ENCODE results near the gene NELFB.

NELFB gene

GRCh38 chr9:137219757-137220316 lies 35.3 kb upstream of the NELFB start:
- no peak for TF ChIP-seq POLR2A (IDR thresholded peaks at IDR 0.05; ENCODE audit: low read depth, low read length)
- no peak for DNase-seq (ENCODE audit: insufficient read length, low spot score)
- no peak for FAIRE-seq

DNA sequence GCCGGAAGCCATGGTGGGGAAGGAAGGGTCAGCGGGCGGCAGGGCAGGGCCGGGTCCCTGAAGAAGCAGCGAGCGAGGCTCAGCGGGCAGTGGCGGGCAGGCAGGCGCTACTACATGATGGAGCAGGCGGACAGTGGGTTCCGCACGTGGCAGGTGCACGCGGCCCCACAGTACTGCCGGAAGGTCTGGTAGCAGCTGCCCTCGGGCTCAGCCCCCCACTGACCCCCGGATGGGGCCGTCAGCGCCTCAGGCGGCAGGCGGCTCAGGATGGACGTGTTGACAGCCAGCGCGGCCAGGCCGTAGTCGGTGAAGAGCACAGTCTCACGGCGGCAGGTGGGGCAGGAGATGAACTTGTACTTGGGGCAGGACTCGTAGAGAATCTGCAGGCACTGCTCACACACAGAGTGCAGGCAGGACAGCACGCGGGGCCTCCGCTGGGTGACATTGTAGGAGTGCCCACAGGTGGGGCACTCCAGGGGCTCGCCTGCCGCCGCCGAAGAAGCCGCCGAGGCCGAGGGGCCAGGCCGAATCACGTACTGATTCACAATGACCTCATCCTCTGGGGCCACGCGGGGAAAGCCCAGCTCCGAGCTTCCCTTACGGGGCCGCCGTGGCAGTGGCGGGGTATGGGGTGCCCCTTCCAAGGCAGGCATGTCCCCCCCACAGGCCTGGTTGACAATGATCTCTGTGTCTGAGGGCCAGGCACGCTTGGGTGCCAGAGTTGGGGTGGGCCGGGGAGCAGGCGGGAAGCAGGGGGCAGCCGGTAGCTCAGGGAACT lies 34.6 kb upstream of the NELFB start:
- no peak for TF ChIP-seq POLR2A (IDR thresholded peaks at IDR 0.05; ENCODE audit: low read depth, low read length)
- DNase-seq (ENCODE audit: insufficient read length, low spot score) (no peak), FAIRE-seq (no peak)

GRCh38 chr9:137221095-137221505 lies 34.0 kb upstream of the NELFB start:
- no peak for TF ChIP-seq POLR2A (IDR thresholded peaks at IDR 0.05; ENCODE audit: low read depth, low read length)
- FAIRE-seq = no peak
- no peak for DNase-seq (ENCODE audit: insufficient read length, low spot score)

- no peak for TF ChIP-seq POLR2A (IDR thresholded peaks at IDR 0.05; ENCODE audit: low read depth, low read length)
- no peak for FAIRE-seq
- no peak for DNase-seq (ENCODE audit: insufficient read length, low spot score)
Observed at GRCh38 chr9:137221506-137222111, 33.5 kb upstream of the NELFB start.

DNA sequence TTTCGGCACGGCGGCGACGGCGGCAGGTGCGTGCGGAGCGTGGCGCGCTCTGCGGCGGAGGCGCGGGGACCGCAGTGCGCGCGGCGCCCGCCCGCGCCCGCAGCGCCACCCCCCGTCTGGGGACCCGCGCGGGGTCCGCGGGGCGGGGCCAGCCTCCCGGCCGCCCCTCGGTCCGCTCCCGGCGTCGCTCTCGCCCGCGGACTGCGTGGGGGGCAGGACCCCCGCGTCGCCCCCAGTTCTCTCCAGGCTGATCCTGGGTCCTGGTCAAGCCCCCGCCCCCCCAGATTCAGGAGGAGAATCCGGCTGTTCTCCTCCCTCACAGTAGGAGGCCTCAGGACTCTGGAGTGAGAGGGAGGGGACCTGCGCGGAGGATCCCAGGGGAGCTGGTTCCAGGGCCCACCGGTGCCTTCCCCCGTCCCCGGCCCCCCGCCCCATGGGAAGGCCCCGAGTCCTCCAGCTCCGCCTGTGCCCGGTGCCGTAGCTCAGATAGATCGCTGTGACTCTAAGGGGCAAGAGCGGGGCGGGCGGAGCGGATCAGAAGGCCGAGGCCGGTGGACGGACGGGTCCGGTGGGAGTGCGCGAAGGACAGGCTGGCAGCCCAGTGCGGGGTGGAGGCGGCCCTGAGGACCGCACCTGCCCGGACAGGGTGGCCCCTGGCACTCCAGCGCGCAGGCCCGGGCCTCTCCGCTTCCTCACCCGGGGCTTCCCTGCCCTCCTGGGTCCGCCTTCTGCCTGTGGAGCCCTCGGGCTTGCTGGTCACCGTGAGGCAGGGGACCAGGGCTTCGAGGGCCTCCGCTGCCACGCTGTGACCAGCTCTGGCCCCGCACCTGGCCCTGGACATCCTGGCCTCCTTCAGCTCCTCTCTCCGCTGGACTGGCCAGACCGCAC lies 32.7 kb upstream of the NELFB start, which contains the start of gene RNF208:
Gene RNF208 (minus strand): TSS at position 51 of the 888 bp plus-strand sequence. CDS start 1,028 bp downstream, outside the sequence.
- no peak for TF ChIP-seq POLR2A (IDR thresholded peaks at IDR 0.05; ENCODE audit: low read depth, low read length)
- DNase-seq (ENCODE audit: insufficient read length, low spot score) (no peak), FAIRE-seq (no peak)

DNA sequence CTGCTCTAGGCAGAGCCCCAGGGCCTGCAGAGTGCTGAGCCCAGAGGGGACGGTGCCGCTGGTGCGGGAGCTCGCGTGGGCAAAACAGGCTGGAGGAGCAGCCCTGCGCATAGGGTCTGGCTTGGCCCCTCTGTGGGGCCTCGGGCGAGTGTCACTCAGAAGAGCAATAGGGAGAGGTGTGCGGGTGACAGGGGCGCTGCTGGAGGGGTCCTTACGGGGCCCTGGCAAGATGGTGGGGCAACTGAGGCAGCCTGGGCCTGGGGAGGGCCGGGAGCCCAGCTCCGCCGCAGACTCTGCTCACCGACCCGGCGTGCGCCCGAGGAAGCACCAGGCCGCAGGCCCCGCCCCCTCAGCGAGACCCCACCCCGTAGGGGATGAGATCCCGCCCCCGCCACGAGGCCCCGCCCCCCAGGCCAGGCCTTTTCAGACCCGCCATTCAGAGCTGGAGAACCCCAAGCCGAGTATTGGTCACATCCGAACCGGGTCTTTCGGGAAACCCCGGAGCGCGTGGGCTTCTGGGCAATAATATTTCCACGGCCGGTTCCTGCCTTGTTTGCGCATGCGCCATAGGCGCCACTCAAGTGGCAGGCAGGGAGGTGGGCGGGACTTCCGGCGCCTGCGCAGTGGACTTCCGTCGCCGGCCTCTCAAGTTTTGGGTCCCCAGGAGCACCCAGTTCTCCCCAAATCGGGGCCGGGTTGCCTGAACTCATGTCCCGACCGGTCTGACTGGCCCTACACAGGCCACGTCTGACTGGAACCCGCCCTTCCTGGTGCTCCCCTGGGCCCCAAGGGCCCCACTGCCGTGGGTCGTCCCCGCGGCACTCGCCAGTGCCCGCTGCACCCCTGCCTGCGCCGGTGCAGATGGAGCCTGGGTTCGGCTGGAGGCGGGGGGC lies 31.8 kb upstream of the NELFB start:
- peak; percentile 70 for FAIRE-seq
- TF ChIP-seq POLR2A (IDR thresholded peaks at IDR 0.05; ENCODE audit: low read depth, low read length) = peak; percentile 53; the same call in 1 of the 2 replicates
- peak; percentile 100 for DNase-seq (ENCODE audit: insufficient read length, low spot score)

DNA sequence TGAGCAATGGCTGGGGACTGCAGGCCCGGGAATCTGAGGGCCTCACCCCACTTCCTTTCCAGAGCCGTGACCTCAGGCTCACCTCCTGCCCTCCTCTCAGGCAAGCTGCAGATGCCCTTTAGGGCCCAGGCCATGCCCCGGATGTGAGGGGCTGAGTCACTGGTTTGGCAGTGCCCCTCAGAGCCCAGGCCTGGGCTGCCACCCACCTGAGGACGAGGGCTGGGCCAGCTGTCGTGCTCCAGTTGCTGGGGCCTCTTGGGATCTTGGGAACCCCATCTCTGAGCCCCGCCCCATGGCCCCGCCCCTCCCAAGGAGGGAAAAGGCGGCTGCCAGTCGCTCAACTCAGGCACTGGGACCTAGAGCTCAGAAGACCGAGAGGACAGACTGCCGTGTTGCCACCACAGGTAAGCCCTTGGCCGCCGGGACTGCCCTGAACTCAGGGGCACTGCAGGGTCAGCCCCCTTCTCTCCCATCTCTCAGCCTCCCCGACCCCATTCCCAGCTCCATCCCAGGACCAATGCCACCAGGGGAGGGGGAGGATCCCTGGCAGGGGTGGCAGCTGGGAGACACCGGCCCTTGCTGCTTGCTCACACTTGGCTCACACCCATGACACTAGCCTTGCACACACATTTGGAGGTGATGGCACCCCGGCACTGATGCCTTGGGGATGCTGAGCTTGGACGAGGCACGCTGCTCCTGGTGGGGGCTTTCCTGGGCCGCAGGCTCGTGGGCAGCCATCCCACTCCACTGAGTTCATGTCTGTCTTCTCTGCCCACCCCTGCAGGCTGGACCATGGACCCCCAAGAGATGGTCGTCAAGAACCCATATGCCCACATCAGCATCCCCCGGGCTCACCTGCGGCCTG lies 30.1 kb upstream of the NELFB start, which contains the start of gene CYSRT1:
Gene CYSRT1 (plus strand): TSS at position 345 of the 865 bp plus-strand sequence. CDS start 448 bp downstream, at position 793.
- FAIRE-seq = no peak

GRCh38 chr9:137225699-137226331 lies 29.3 kb upstream of the NELFB start:
- no peak for FAIRE-seq
- no peak for TF ChIP-seq POLR2A (IDR thresholded peaks at IDR 0.05; ENCODE audit: low read depth, low read length)
- DNase-seq (ENCODE audit: insufficient read length, low spot score) = no peak

More for the DNA sequence above, 30.1 kb upstream of the NELFB start, which contains the start of gene CYSRT1:
- TF ChIP-seq POLR2A (IDR thresholded peaks at IDR 0.05; ENCODE audit: low read depth, low read length) = no peak
- DNase-seq (ENCODE audit: insufficient read length, low spot score) = no peak

DNA sequence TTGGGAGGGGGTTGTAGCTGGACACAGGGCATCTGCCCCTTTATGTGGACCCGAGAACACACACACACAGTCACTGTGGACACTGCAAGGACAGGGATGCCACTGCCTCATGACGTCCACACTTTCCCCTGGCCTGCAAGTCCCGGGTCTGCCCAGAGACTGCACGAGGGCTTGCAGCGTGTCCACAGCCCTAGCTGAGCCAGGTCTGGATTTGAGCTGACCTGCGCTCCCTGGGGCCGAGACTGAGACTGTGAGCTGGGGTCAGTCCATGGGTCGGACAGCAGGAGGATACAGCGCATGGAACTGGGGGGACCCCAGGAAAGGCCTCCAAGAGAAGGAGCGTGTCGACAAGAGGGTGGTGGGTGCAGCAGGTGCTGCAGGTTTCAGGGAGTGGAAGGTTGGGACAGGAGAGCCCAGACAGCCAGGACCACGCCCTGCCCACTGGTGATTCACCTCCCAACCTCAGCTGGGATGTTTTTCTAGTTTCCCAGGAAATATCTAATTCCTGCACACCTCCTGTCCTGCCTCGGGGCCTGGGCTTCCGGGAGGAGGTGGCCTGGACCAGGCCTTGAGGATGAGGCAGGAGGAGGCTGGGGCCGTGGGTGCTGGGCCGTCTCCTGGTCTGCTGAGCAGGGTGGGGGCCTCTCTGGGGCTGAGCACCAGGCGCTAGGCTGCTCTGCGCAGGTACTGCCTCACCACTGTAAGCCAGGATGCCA lies 28.6 kb upstream of the NELFB start:
- DNase-seq (ENCODE audit: insufficient read length, low spot score) (peak; percentile 99), FAIRE-seq (peak; percentile 91)
- TF ChIP-seq POLR2A (IDR thresholded peaks at IDR 0.05; ENCODE audit: low read depth, low read length) = no peak

GRCh38 chr9:137227054-137227852 lies 27.9 kb upstream of the NELFB start, which contains the start of gene RNF224:
Gene RNF224, plus strand, starts transcription at chr9:137227502. Its CDS starts 834 bp downstream, at chr9:137228336.
- DNase-seq (ENCODE audit: insufficient read length, low spot score) (peak; percentile 98), FAIRE-seq (peak; percentile 80)
- TF ChIP-seq POLR2A (IDR thresholded peaks at IDR 0.05; ENCODE audit: low read depth, low read length) = no peak

Measured in H54 (cell line).